ENCODE measurements around the gene LRBA.

DNA sequence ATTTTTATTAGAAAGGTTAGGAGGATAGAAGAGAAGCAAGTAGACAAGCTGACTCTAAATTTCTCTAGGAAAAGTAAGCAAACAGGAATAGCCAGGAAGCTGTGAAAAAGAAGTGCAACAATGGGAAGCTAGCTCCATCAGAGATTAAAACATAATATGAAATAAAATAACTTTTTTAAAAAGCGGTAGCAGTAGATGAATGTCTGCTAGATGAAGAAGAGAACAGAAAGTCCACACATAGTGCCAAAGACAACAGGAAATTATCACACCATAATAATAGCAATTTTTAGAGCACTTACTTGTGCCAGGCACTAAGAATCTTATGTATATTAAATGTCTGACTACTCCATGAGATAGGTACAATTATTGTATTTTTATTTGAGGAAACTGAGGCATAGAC lies 53.5 kb downstream of the LRBA start:
- TF ChIP-seq POLR2A (IDR thresholded peaks at IDR 0.05; ENCODE audit: low read depth, low read length) (no peak), POLR2AphosphoS5 (IDR thresholded peaks at IDR 0.05; ENCODE audit: low read depth, low read length) (no peak)

Data from GM12891 (cell line).